Activated CD8-positive, alpha-beta memory T cell treated with anti-CD3 and anti-CD28 coated beads, Interleukin-2, amount 10 ng/mL, durations not matched to agents 7 days and 5 days (primary cell): Measurements from ENCODE around the gene PDE3A. TPM values are rescaled to one million over a fixed set of nuclear protein-coding genes. Genes with fewer than 3 reads are reported as not detected.
"Not testable (repeated sequence)": the region's sequence is repeated elsewhere in the genome, so short reads cannot be mapped to it uniquely, and the experiment has no call there.

Experiments
- ATAC-seq: fragments of 150-1000 bp; cut with Tn5 transposase; one replicate; pipeline ENCODE4 v1.10.0; 2021; ENCODE audit warnings: moderate library complexity
- CTCF ChIA-PET: fragments of 350-600 bp; sonication (Branson Sonifier 250); formaldehyde crosslinking; loops from one replicate; lab custom pipeline; 2021; ENCODE audit warnings: antibody characterized with exemption; lab: Charles Lee
- DNase-seq: peaks from one replicate; pipeline ENCODE4 v3.0.0-alpha.2; 2020
- H3K27ac Mint-ChIP-seq: one replicate; pipeline ENCODE4 v1.8.0; 2021; ENCODE audit warnings: mild to moderate bottlenecking, mixed read lengths
- H3K27me3 Mint-ChIP-seq: one replicate; pipeline ENCODE4 v1.8.0; 2021; ENCODE audit warnings: mixed read lengths
- H3K36me3 Mint-ChIP-seq: one replicate; pipeline ENCODE4 v1.8.0; 2021; ENCODE audit warnings: mild to moderate bottlenecking, mixed read lengths
- H3K4me1 Mint-ChIP-seq: one replicate; pipeline ENCODE4 v1.8.0; 2021; ENCODE audit warnings: mixed read lengths
- H3K4me3 Mint-ChIP-seq: one replicate; pipeline ENCODE4 v1.8.0; 2021; ENCODE audit warnings: mild to moderate bottlenecking, moderate library complexity, mixed read lengths
- H3K9me3 Mint-ChIP-seq: one replicate; pipeline ENCODE4 v1.8.0; 2022; ENCODE audit warnings: low read depth, mixed read lengths
- total RNA-seq, 2 experiments: library from RNA; stranded (reverse); gene quantifications; one replicate each; pipeline ENCODE4 v1.2.3, GENCODE V29; 2021

Gene PDE3A
- total RNA-seq, 2 experiments from 2014 or later = not detected

- H3K27me3 Mint-ChIP-seq = no peaks in the 10 kb centered on the region
- H3K4me1 Mint-ChIP-seq = no peaks in the 10 kb centered on the region
Measured at GRCh38 chr12:20588042-20588441, 219.7 kb downstream of the PDE3A start.

GRCh38 chr12:20590570-20590969 is 222.2 kb downstream of the PDE3A start:
- ATAC-seq (no peak), DNase-seq (no peak)
- Mint-ChIP-seq H3K36me3 (no peaks in the 10 kb centered on the region), H3K9me3 (no peaks in the 10 kb centered on the region), H3K27ac (no peak overlapping the region), H3K4me3 (no peak overlapping the region), H3K27me3 (no peaks in the 10 kb centered on the region), H3K4me1 (no peaks in the 10 kb centered on the region)
- CTCF ChIA-PET = interaction anchor here (0.6 kb wide), 1 partner anchor 852 kb away, joined by 3 read pairs; no protein-coding TSS in a partner anchor

More at GRCh38 chr12:20588042-20588441, 219.7 kb downstream of the PDE3A start:
- Mint-ChIP-seq H3K9me3 (no peaks in the 10 kb centered on the region), H3K4me3 (no peak overlapping the region), H3K27ac (no peak overlapping the region), H3K36me3 (no peaks in the 10 kb centered on the region)
- no peak for ATAC-seq
- DNase-seq = no peak
- CTCF ChIA-PET = no interaction called here

- CTCF ChIA-PET = no interaction called here
Measured at GRCh38 chr12:20592556-20592955, 224.2 kb downstream of the PDE3A start.

GRCh38 chr12:20593611-20594010 is 225.3 kb downstream of the PDE3A start:
- Mint-ChIP-seq H3K27ac (no peak overlapping the region), H3K36me3 (no peaks in the 10 kb centered on the region), H3K27me3 (no peaks in the 10 kb centered on the region), H3K4me3 (no peak overlapping the region), H3K4me1 (no peaks in the 10 kb centered on the region), H3K9me3 (no peaks in the 10 kb centered on the region)
- ATAC-seq (no peak), DNase-seq (no peak)
- CTCF ChIA-PET = no interaction called here

More at GRCh38 chr12:20592556-20592955, 224.2 kb downstream of the PDE3A start:
- no peaks in the 10 kb centered on the region for H3K27me3 Mint-ChIP-seq
- ATAC-seq (no peak), DNase-seq (no peak)
- no peaks in the 10 kb centered on the region for H3K4me1 Mint-ChIP-seq
- no peak overlapping the region for H3K4me3 Mint-ChIP-seq
- H3K27ac Mint-ChIP-seq = no peak overlapping the region
- no peaks in the 10 kb centered on the region for H3K36me3 Mint-ChIP-seq
- no peaks in the 10 kb centered on the region for H3K9me3 Mint-ChIP-seq

GRCh38 chr12:20596061-20596460 is 227.7 kb downstream of the PDE3A start:
- Mint-ChIP-seq H3K9me3 (no peaks in the 10 kb centered on the region), H3K27me3 (no peaks in the 10 kb centered on the region), H3K27ac (no peak overlapping the region), H3K36me3 (no peaks in the 10 kb centered on the region), H3K4me3 (no peak overlapping the region), H3K4me1 (no peaks in the 10 kb centered on the region)
- ATAC-seq = no peak
- no peak for DNase-seq
- CTCF ChIA-PET = no interaction called here

- Mint-ChIP-seq H3K27me3 (no peaks in the 10 kb centered on the region), H3K36me3 (no peaks in the 10 kb centered on the region), H3K4me3 (no peak overlapping the region), H3K27ac (no peak overlapping the region), H3K9me3 (no peaks in the 10 kb centered on the region), H3K4me1 (no peaks in the 10 kb centered on the region)
- DNase-seq (no peak), ATAC-seq (no peak)
- CTCF ChIA-PET = no interaction called here
Measured at GRCh38 chr12:20599757-20600156, 231.4 kb downstream of the PDE3A start.

- Mint-ChIP-seq H3K27me3 (no peaks in the 10 kb centered on the region), H3K4me3 (no peak overlapping the region), H3K36me3 (no peaks in the 10 kb centered on the region), H3K4me1 (no peaks in the 10 kb centered on the region), H3K27ac (no peak overlapping the region), H3K9me3 (no peaks in the 10 kb centered on the region)
- DNase-seq (no peak), ATAC-seq (no peak)
- CTCF ChIA-PET = no interaction called here
Measured at GRCh38 chr12:20601668-20602280, 233.4 kb downstream of the PDE3A start.

- no peaks in the 10 kb centered on the region for H3K27me3 Mint-ChIP-seq
- no peaks in the 10 kb centered on the region for H3K4me1 Mint-ChIP-seq
- H3K4me3 Mint-ChIP-seq = no peak overlapping the region
- no peak for DNase-seq
- CTCF ChIA-PET = no interaction called here
- no peak for ATAC-seq
- H3K36me3 Mint-ChIP-seq = no peaks in the 10 kb centered on the region
- no peak overlapping the region for H3K27ac Mint-ChIP-seq
- no peaks in the 10 kb centered on the region for H3K9me3 Mint-ChIP-seq
Measured at GRCh38 chr12:20602641-20603391, 234.5 kb downstream of the PDE3A start.

- DNase-seq (no peak), ATAC-seq (no peak)
- H3K27ac Mint-ChIP-seq = no peak overlapping the region
- H3K4me1 Mint-ChIP-seq = no peaks in the 10 kb centered on the region
- H3K36me3 Mint-ChIP-seq = no peaks in the 10 kb centered on the region
- CTCF ChIA-PET = no interaction called here
- no peaks in the 10 kb centered on the region for H3K27me3 Mint-ChIP-seq
- H3K4me3 Mint-ChIP-seq = no peak overlapping the region
- H3K9me3 Mint-ChIP-seq = no peaks in the 10 kb centered on the region
Measured at GRCh38 chr12:20604408-20605067, 236.2 kb downstream of the PDE3A start.

GRCh38 chr12:20615020-20615419 is 246.7 kb downstream of the PDE3A start:
- H3K27me3 Mint-ChIP-seq, CTCF ChIA-PET, H3K4me3 Mint-ChIP-seq, H3K36me3 Mint-ChIP-seq, H3K27ac Mint-ChIP-seq, DNase-seq, H3K9me3 Mint-ChIP-seq, ATAC-seq, H3K4me1 Mint-ChIP-seq: not testable (repeated sequence)

GRCh38 chr12:20616093-20616492 is 247.8 kb downstream of the PDE3A start:
- ATAC-seq (no peak), DNase-seq (no peak)
- no peaks in the 10 kb centered on the region for H3K4me1 Mint-ChIP-seq
- H3K9me3 Mint-ChIP-seq = no peaks in the 10 kb centered on the region
- H3K27ac Mint-ChIP-seq = no peak overlapping the region
- no peak overlapping the region for H3K4me3 Mint-ChIP-seq
- H3K36me3 Mint-ChIP-seq = no peaks in the 10 kb centered on the region
- no peaks in the 10 kb centered on the region for H3K27me3 Mint-ChIP-seq
- CTCF ChIA-PET = no interaction called here

- DNase-seq (no peak), ATAC-seq (no peak)
- Mint-ChIP-seq H3K9me3 (no peaks in the 10 kb centered on the region), H3K4me3 (no peak overlapping the region), H3K27me3 (no peaks in the 10 kb centered on the region), H3K36me3 (no peaks in the 10 kb centered on the region), H3K4me1 (no peaks in the 10 kb centered on the region), H3K27ac (no peak overlapping the region)
- CTCF ChIA-PET = no interaction called here
Measured at GRCh38 chr12:20620261-20620660, 251.9 kb downstream of the PDE3A start.

- CTCF ChIA-PET = no interaction called here
- Mint-ChIP-seq H3K9me3 (no peaks in the 10 kb centered on the region), H3K36me3 (no peaks in the 10 kb centered on the region), H3K27me3 (no peaks in the 10 kb centered on the region), H3K4me1 (no peaks in the 10 kb centered on the region), H3K27ac (no peak overlapping the region), H3K4me3 (no peak overlapping the region)
- ATAC-seq (no peak), DNase-seq (no peak)
Measured at GRCh38 chr12:20624718-20625117, 256.4 kb downstream of the PDE3A start.

GRCh38 chr12:20625531-20625930 is 257.2 kb downstream of the PDE3A start:
- ATAC-seq (no peak), DNase-seq (no peak)
- H3K4me3 Mint-ChIP-seq = no peak overlapping the region
- no peak overlapping the region for H3K27ac Mint-ChIP-seq
- CTCF ChIA-PET = no interaction called here
- no peaks in the 10 kb centered on the region for H3K36me3 Mint-ChIP-seq
- no peaks in the 10 kb centered on the region for H3K4me1 Mint-ChIP-seq
- H3K27me3 Mint-ChIP-seq = no peaks in the 10 kb centered on the region
- no peaks in the 10 kb centered on the region for H3K9me3 Mint-ChIP-seq
